WTC11 (cell line): Measurements from ENCODE around the gene WDR91. TPM values are rescaled to one million over a fixed set of nuclear protein-coding genes. Genes with fewer than 3 reads are reported as not detected.

ENCODE experiments used
- ATAC-seq: fragments of 200-7000 bp; cut with Tn5 transposase; 2 replicates; pipeline ENCODE4 v1.10.0; 2021; ENCODE audit warnings: mild to moderate bottlenecking, moderate library complexity
- CTCF ChIA-PET: fragments of 300-600 bp; sonication (Branson Sonifier 250); formaldehyde crosslinking; loops from one replicate; lab custom pipeline; 2021; ENCODE audit warnings: antibody characterized with exemption; lab: Charles Lee
- POLR2A ChIA-PET: fragments of 350-600 bp; sonication (Branson Sonifier 250); formaldehyde crosslinking; loops from one replicate; lab custom pipeline; 2021; ENCODE audit warnings: antibody characterized with exemption; lab: Charles Lee
- DNase-seq: peaks from one replicate; pipeline ENCODE4 v3.0.0; 2021; ENCODE audit warnings: low spot score
- H3K27ac Mint-ChIP-seq: 2 replicates; pipeline ENCODE4 v1.8.0; 2021; ENCODE audit warnings: mixed read lengths
- H3K27me3 Mint-ChIP-seq: 2 replicates; pipeline ENCODE4 v1.8.0; 2021; ENCODE audit warnings: low read depth, mild to moderate bottlenecking, moderate library complexity, mixed read lengths
- H3K36me3 Mint-ChIP-seq: 2 replicates; pipeline ENCODE4 v1.8.0; 2021; ENCODE audit warnings: mixed read lengths
- H3K4me1 Mint-ChIP-seq: 2 replicates; pipeline ENCODE4 v1.8.0; 2022; ENCODE audit warnings: mixed read lengths
- H3K4me3 Mint-ChIP-seq: 2 replicates; pipeline ENCODE4 v1.8.0; 2021; ENCODE audit warnings: mild to moderate bottlenecking, moderate library complexity, mixed read lengths
- H3K9me3 Mint-ChIP-seq: 2 replicates; pipeline ENCODE4 v1.8.0; 2021; ENCODE audit warnings: mixed read lengths
- AR ChIP-seq: fragments of 250-450 bp; sonication (Bioruptor Pico); IDR thresholded peaks from 2 replicates; pipeline ENCODE4 v1.9.0; 2021; ENCODE audit warnings: mild to moderate bottlenecking
- ATF2 ChIP-seq: sonication (generic); formaldehyde crosslinking; IDR thresholded peaks from 2 replicates; pipeline ENCODE4 v1.8.1; 2022; ENCODE audit warnings: low read depth, missing genetic modification reagents, borderline replicate concordance
- CREM ChIP-seq: sonication (generic); formaldehyde crosslinking; IDR thresholded peaks from 2 replicates; pipeline ENCODE4 v1.8.1; 2022; ENCODE audit warnings: mild to moderate bottlenecking, missing genetic modification reagents, moderate library complexity
- ETV6 ChIP-seq: sonication (generic); formaldehyde crosslinking; IDR thresholded peaks from 2 replicates; pipeline ENCODE4 v1.8.1; 2022; ENCODE audit warnings: mild to moderate bottlenecking, missing genetic modification reagents
- FOXJ3 ChIP-seq: sonication (generic); formaldehyde crosslinking; IDR thresholded peaks from 2 replicates; pipeline ENCODE4 v1.9.0; 2021; ENCODE audit warnings: missing genetic modification reagents, mild to moderate bottlenecking, borderline replicate concordance
- FOXK1 ChIP-seq: sonication (generic); formaldehyde crosslinking; IDR thresholded peaks from 2 replicates; pipeline ENCODE4 v1.8.0; 2022; ENCODE audit warnings: mild to moderate bottlenecking, moderate library complexity, missing genetic modification reagents
- FOXP1 ChIP-seq: sonication (generic); formaldehyde crosslinking; IDR thresholded peaks from 2 replicates; pipeline ENCODE4 v1.8.0; 2022; ENCODE audit warnings: missing genetic modification reagents, mild to moderate bottlenecking, moderate library complexity, borderline replicate concordance
- HMGA2 ChIP-seq: fragments of 250-450 bp; sonication (Bioruptor Pico); IDR thresholded peaks from 2 replicates; pipeline ENCODE4 v1.4.0; 2021; ENCODE audit warnings: mild to moderate bottlenecking, moderate library complexity
- HMGXB4 ChIP-seq: sonication (generic); formaldehyde crosslinking; IDR thresholded peaks from 2 replicates; pipeline ENCODE4 v1.8.1; 2023; ENCODE audit warnings: mild to moderate bottlenecking, moderate library complexity, missing genetic modification reagents
- IRF2 ChIP-seq: sonication (generic); formaldehyde crosslinking; IDR thresholded peaks from 2 replicates; pipeline ENCODE4 v1.8.0; 2022; ENCODE audit warnings: low read depth, missing genetic modification reagents, borderline replicate concordance
- JAZF1 ChIP-seq: fragments of 250-450 bp; sonication (Bioruptor Pico); IDR thresholded peaks from 2 replicates; pipeline ENCODE4 v1.9.0; 2021; ENCODE audit warnings: moderate library complexity, mild to moderate bottlenecking, inconsistent platforms
- MAX ChIP-seq: sonication (generic); formaldehyde crosslinking; IDR thresholded peaks from 2 replicates; pipeline ENCODE4 v1.8.0; 2022; ENCODE audit warnings: mild to moderate bottlenecking, missing genetic modification reagents
- NR1H2 ChIP-seq: sonication (generic); formaldehyde crosslinking; IDR thresholded peaks from 2 replicates; pipeline ENCODE4 v1.9.0; 2021; ENCODE audit warnings: mild to moderate bottlenecking, moderate library complexity, missing genetic modification reagents
- RORB ChIP-seq: fragments of 250-450 bp; sonication (Bioruptor Pico); IDR thresholded peaks from 2 replicates; pipeline ENCODE4 v1.9.0; 2021; ENCODE audit warnings: mild to moderate bottlenecking
- ZMAT4 ChIP-seq: fragments of 250-450 bp; sonication (Bioruptor Pico); IDR thresholded peaks from 2 replicates; pipeline ENCODE4 v1.9.0; 2021; ENCODE audit warnings: mild to moderate bottlenecking
- ZNF219 ChIP-seq: sonication (generic); formaldehyde crosslinking; IDR thresholded peaks from 2 replicates; pipeline ENCODE4 v1.8.0; 2023; ENCODE audit warnings: missing genetic modification reagents, mild to moderate bottlenecking, borderline replicate concordance
- ZNF263 ChIP-seq: sonication (generic); formaldehyde crosslinking; IDR thresholded peaks from 2 replicates; pipeline ENCODE4 v1.8.1; 2022; ENCODE audit warnings: low read depth, mild to moderate bottlenecking, moderate library complexity, missing genetic modification reagents
- ZNF281 ChIP-seq: sonication (generic); formaldehyde crosslinking; IDR thresholded peaks from 2 replicates; pipeline ENCODE4 v1.8.0; 2023; ENCODE audit warnings: mild to moderate bottlenecking, missing genetic modification reagents
- total RNA-seq: library from RNA; stranded (reverse); gene quantifications from 3 replicates; pipeline ENCODE4 v1.2.3, GENCODE V29; 2021

WDR91 gene
- total RNA-seq, 1 experiment from 2014 or later, result 12.0 TPM

GRCh38 chr7:135205850-135206249, 5.5 kb downstream of the WDR91 start:
- Mint-ChIP-seq H3K9me3 (no peaks in the 10 kb centered on the region), H3K27me3 (peaks cover 11% of the 10 kb centered on the region), H3K36me3 (peaks cover 6% of the 10 kb centered on the region; the same call in 1 of the 2 replicates), H3K27ac (no peak overlapping the region), H3K4me3 (no peak overlapping the region), H3K4me1 (peaks cover 12% of the 10 kb centered on the region)
- DNase-seq (no peak), ATAC-seq (no peak)
- POLR2A ChIA-PET, result no interaction called here
- CTCF ChIA-PET, result no interaction called here
- TF ChIP-seq AR (CRISPR knock-in tag), result no peak
- no peak for TF ChIP-seq RORB (CRISPR knock-in tag)
- TF ChIP-seq HMGA2 (CRISPR knock-in tag), result no peak
- no peak for TF ChIP-seq CREM
- TF ChIP-seq JAZF1, result no peak

GRCh38 chr7:135204876-135205275, 6.5 kb downstream of the WDR91 start:
- CTCF ChIA-PET, result interaction anchor here (1.1 kb wide), 1 partner anchor 34 kb away, joined by 4 read pairs; the partner anchor contains the start of gene CYREN
- H3K27ac Mint-ChIP-seq, result no peak overlapping the region
- no peak for DNase-seq
- TF ChIP-seq IRF2 (CRISPR knock-in tag) (no peak), ZMAT4 (CRISPR knock-in tag) (no peak), ZNF263 (CRISPR knock-in tag) (no peak), FOXP1 (no peak), ATF2 (CRISPR knock-in tag) (no peak), ETV6 (CRISPR knock-in tag) (no peak), ZNF219 (CRISPR knock-in tag) (no peak), FOXK1 (CRISPR knock-in tag) (no peak), NR1H2 (no peak), ZNF281 (CRISPR knock-in tag) (no peak), MAX (CRISPR knock-in tag) (no peak), HMGXB4 (no peak), FOXJ3 (no peak)
- TF ChIP-seq, all 79 proteins: peak for 0
- no peak for ATAC-seq
- Mint-ChIP-seq H3K27me3 (peaks cover 1% of the 10 kb centered on the region), H3K36me3 (peaks cover 6% of the 10 kb centered on the region; the same call in 1 of the 2 replicates), H3K9me3 (no peaks in the 10 kb centered on the region), H3K4me1 (peaks cover 14% of the 10 kb centered on the region), H3K4me3 (no peak overlapping the region)
- POLR2A ChIA-PET, result no interaction called here
